Measurements from ENCODE around the gene CCDC34. TPM values are rescaled to one million over a fixed set of nuclear protein-coding genes. Genes with fewer than 3 reads are reported as not detected.

CCDC34 gene
- polyA plus RNA-seq, 1 donor from 2014 or later = 13.3 TPM

GRCh38 chr11:27319072-27319471, 43.9 kb downstream of the CCDC34 start:
- no peaks in the 10 kb centered on the region for H3K79me2 ChIP-seq (replicated peaks; ENCODE audit: insufficient read depth, low read length)
- no peak overlapping the region for H3K4me3 ChIP-seq (ENCODE audit: low read length)
- TF ChIP-seq SMC3 (conservative IDR thresholded peaks at IDR 0.05; ENCODE audit: poor library complexity) (no peak), EP300 (conservative IDR thresholded peaks at IDR 0.05; ENCODE audit: poor library complexity, severe bottlenecking) (no peak)
- TF ChIP-seq, protein P1, sequence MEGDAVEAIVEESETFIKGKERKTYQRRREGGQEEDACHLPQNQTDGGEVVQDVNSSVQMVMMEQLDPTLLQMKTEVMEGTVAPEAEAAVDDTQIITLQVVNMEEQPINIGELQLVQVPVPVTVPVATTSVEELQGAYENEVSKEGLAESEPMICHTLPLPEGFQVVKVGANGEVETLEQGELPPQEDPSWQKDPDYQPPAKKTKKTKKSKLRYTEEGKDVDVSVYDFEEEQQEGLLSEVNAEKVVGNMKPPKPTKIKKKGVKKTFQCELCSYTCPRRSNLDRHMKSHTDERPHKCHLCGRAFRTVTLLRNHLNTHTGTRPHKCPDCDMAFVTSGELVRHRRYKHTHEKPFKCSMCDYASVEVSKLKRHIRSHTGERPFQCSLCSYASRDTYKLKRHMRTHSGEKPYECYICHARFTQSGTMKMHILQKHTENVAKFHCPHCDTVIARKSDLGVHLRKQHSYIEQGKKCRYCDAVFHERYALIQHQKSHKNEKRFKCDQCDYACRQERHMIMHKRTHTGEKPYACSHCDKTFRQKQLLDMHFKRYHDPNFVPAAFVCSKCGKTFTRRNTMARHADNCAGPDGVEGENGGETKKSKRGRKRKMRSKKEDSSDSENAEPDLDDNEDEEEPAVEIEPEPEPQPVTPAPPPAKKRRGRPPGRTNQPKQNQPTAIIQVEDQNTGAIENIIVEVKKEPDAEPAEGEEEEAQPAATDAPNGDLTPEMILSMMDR (IDR thresholded peaks at IDR 0.05; ENCODE audit: poor library complexity, severe bottlenecking) = no peak
- TF ChIP-seq, protein P2, sequence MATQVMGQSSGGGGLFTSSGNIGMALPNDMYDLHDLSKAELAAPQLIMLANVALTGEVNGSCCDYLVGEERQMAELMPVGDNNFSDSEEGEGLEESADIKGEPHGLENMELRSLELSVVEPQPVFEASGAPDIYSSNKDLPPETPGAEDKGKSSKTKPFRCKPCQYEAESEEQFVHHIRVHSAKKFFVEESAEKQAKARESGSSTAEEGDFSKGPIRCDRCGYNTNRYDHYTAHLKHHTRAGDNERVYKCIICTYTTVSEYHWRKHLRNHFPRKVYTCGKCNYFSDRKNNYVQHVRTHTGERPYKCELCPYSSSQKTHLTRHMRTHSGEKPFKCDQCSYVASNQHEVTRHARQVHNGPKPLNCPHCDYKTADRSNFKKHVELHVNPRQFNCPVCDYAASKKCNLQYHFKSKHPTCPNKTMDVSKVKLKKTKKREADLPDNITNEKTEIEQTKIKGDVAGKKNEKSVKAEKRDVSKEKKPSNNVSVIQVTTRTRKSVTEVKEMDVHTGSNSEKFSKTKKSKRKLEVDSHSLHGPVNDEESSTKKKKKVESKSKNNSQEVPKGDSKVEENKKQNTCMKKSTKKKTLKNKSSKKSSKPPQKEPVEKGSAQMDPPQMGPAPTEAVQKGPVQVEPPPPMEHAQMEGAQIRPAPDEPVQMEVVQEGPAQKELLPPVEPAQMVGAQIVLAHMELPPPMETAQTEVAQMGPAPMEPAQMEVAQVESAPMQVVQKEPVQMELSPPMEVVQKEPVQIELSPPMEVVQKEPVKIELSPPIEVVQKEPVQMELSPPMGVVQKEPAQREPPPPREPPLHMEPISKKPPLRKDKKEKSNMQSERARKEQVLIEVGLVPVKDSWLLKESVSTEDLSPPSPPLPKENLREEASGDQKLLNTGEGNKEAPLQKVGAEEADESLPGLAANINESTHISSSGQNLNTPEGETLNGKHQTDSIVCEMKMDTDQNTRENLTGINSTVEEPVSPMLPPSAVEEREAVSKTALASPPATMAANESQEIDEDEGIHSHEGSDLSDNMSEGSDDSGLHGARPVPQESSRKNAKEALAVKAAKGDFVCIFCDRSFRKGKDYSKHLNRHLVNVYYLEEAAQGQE (IDR thresholded peaks at IDR 0.05; ENCODE audit: borderline replicate concordance) = no peak
- no peak overlapping the region for H3K4me2 ChIP-seq (ENCODE audit: low read length)
- H2AFZ ChIP-seq (ENCODE audit: low read depth, low read length) = no peak overlapping the region
- H3K36me3 ChIP-seq (ENCODE audit: insufficient read depth, low read length) = no peaks in the 10 kb centered on the region
- no peak overlapping the region for H3K9ac ChIP-seq (ENCODE audit: low read length)
- H3F3A ChIP-seq (ENCODE audit: insufficient read depth, low read length, poor library complexity, severe bottlenecking) = no peaks in the 10 kb centered on the region
- H3K9me3 ChIP-seq (ENCODE audit: low read length) = no peaks in the 10 kb centered on the region
- no peaks in the 10 kb centered on the region for H3K9me2 ChIP-seq (ENCODE audit: insufficient read depth, low read length)
- no peaks in the 10 kb centered on the region for H3K27me3 ChIP-seq (ENCODE audit: insufficient read depth, low read depth, low read length)
- H4K20me1 ChIP-seq (ENCODE audit: insufficient read depth) = no peaks in the 10 kb centered on the region
- no peak overlapping the region for H3K27ac ChIP-seq (ENCODE audit: low read length)

- Histone ChIP-seq H3K27me3 (ENCODE audit: insufficient read depth, low read depth, low read length) (no peaks in the 10 kb centered on the region), H4K20me1 (ENCODE audit: insufficient read depth) (no peaks in the 10 kb centered on the region), H3K79me2 (replicated peaks; ENCODE audit: insufficient read depth, low read length) (no peaks in the 10 kb centered on the region), H3K9ac (ENCODE audit: low read length) (no peak overlapping the region), H2AFZ (ENCODE audit: low read depth, low read length) (no peak overlapping the region), H3K4me3 (ENCODE audit: low read length) (no peak overlapping the region), H3K4me2 (ENCODE audit: low read length) (no peak overlapping the region), H3F3A (ENCODE audit: insufficient read depth, low read length, poor library complexity, severe bottlenecking) (no peaks in the 10 kb centered on the region), H3K9me3 (ENCODE audit: low read length) (no peaks in the 10 kb centered on the region), H3K9me2 (ENCODE audit: insufficient read depth, low read length) (no peaks in the 10 kb centered on the region), H3K36me3 (ENCODE audit: insufficient read depth, low read length) (no peaks in the 10 kb centered on the region), H3K27ac (ENCODE audit: low read length) (no peak overlapping the region)
- TF ChIP-seq TAF1 (IDR thresholded peaks at IDR 0.05; ENCODE audit: low read depth) = no peak
- no peak for TF ChIP-seq MXI1 (conservative IDR thresholded peaks at IDR 0.05; ENCODE audit: poor library complexity, severe bottlenecking)
- TF ChIP-seq SMC3 (conservative IDR thresholded peaks at IDR 0.05; ENCODE audit: poor library complexity) = no peak
- TF ChIP-seq, protein P1 (IDR thresholded peaks at IDR 0.05; ENCODE audit: poor library complexity, severe bottlenecking) = no peak
- no peak for TF ChIP-seq EP300 (conservative IDR thresholded peaks at IDR 0.05; ENCODE audit: poor library complexity, severe bottlenecking)
- TF ChIP-seq POLR2AphosphoS5 (IDR thresholded peaks at IDR 0.05) = no peak
- TF ChIP-seq RAD21 (conservative IDR thresholded peaks at IDR 0.05) = no peak
- TF ChIP-seq EZH2 (IDR thresholded peaks at IDR 0.05; ENCODE audit: borderline replicate concordance, insufficient read depth, low read length, poor library complexity, severe bottlenecking) = no peak
- TF ChIP-seq, protein P2 (IDR thresholded peaks at IDR 0.05; ENCODE audit: borderline replicate concordance) = no peak
These were observed 45.3 kb downstream of the CCDC34 start for GRCh38 chr11:27317751-27318150.

Data from neural cell (in vitro differentiated cells).